Activated T-helper 1 cell treated with anti-CD3 and anti-CD28 coated beads, Interleukin-12 subunit alpha, Interleukin-12 subunit beta, Interleukin-2, Interleukin-4 antibody, amounts not matched to agents 30 ng/mL and 10 ng/mL and 1 ng/mL, durations not matched to agents 14 hours and 24 hours and 36 hours (primary cell): Measurements from ENCODE around the gene DEDD2. TPM values are rescaled to one million over a fixed set of nuclear protein-coding genes. Genes with fewer than 3 reads are reported as not detected.

Experiments used
- DNase-seq: peaks from one replicate; pipeline ENCODE4 v3.0.0; 2021; ENCODE audit warnings: low spot score
- H3K27ac Mint-ChIP-seq: one replicate; pipeline ENCODE4 v1.8.0; 2021; ENCODE audit warnings: mild to moderate bottlenecking, mixed read lengths
- H3K27me3 Mint-ChIP-seq: one replicate; pipeline ENCODE4 v1.8.0; 2022; ENCODE audit warnings: mild to moderate bottlenecking, moderate library complexity, mixed read lengths; ENCODE audit not compliant: insufficient read depth
- H3K36me3 Mint-ChIP-seq: one replicate; pipeline ENCODE4 v1.8.0; 2021; ENCODE audit warnings: low read depth, mixed read lengths
- H3K4me1 Mint-ChIP-seq: one replicate; pipeline ENCODE4 v1.8.0; 2021; ENCODE audit warnings: low read depth, mixed read lengths
- H3K4me3 Mint-ChIP-seq: one replicate; pipeline ENCODE4 v1.8.0; 2021; ENCODE audit warnings: mild to moderate bottlenecking, moderate library complexity, mixed read lengths
- H3K9me3 Mint-ChIP-seq: one replicate; pipeline ENCODE4 v1.8.0; 2021; ENCODE audit warnings: mixed read lengths
- intact Hi-C: fragments of 100-400 bp; cut with micrococcal nuclease; formaldehyde crosslinking; loops from one replicate; pipeline ENCODE4 v1.15.1; 2024
- total RNA-seq: library from RNA; stranded (reverse); gene quantifications from 2 replicates; pipeline ENCODE4 v1.2.3, GENCODE V29; 2022

Gene DEDD2
- total RNA-seq, 1 donor from 2014 or later: 37.9 TPM

DNA sequence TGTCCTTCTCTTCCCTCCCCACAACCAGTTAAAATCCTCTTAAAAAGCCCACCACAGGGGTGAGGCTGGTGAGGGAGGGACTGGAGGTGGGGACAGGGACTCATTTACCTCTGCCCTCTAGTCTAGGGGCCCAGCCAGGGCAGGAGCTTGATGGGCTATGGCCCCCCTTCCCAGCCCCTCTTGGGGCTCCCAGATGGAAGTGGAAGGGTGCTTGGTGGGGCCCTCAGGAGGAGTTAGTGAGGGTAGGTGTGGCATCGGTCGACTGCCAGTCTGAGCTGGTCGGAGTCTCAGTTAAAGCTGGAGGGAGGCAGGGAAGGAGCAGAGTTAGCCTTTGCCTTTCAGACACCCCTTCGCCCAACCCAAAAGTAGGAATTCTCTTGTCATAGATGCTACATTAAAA lies 13.1 kb upstream of the DEDD2 start:
- DNase-seq: no peak
- H3K4me1 Mint-ChIP-seq: peaks cover 15% of the 10 kb centered on the region
- no peak overlapping the region for H3K4me3 Mint-ChIP-seq
- no peak overlapping the region for H3K27ac Mint-ChIP-seq
- H3K27me3 Mint-ChIP-seq: no peaks in the 10 kb centered on the region
- intact Hi-C loops: no loop called here
- H3K36me3 Mint-ChIP-seq: peaks cover 50% of the 10 kb centered on the region
- H3K9me3 Mint-ChIP-seq: no peaks in the 10 kb centered on the region

DNA sequence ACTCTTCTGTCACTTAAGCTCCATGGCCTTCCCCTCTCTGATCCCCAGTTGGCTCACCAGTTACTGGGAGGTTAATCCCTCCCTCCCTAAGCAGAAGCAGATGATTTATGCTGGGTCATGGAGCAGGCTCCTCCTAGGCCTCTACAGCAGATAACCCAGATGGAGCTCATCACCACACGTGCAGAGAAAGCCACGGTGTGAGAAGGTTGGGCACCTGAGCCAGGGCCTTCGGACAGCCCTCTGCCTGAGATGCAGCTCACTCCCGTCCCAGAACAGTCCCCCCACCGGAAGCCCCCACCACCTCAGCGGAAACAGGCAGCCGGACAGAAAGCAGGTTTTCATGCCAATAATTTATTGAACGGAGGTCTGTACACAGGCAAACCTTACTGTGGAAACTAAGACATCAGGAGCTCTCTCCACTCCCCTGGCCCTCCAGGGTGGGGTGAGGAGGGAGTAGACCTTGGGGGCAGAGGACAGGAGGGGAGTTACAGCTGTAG lies 12.4 kb upstream of the DEDD2 start:
- intact Hi-C loops: no loop called here
- H3K4me3 Mint-ChIP-seq: no peak overlapping the region
- no peak for DNase-seq
- no peaks in the 10 kb centered on the region for H3K27me3 Mint-ChIP-seq
- H3K9me3 Mint-ChIP-seq: no peaks in the 10 kb centered on the region
- no peak overlapping the region for H3K27ac Mint-ChIP-seq
- peaks cover 15% of the 10 kb centered on the region for H3K4me1 Mint-ChIP-seq
- peaks cover 46% of the 10 kb centered on the region for H3K36me3 Mint-ChIP-seq

DNA sequence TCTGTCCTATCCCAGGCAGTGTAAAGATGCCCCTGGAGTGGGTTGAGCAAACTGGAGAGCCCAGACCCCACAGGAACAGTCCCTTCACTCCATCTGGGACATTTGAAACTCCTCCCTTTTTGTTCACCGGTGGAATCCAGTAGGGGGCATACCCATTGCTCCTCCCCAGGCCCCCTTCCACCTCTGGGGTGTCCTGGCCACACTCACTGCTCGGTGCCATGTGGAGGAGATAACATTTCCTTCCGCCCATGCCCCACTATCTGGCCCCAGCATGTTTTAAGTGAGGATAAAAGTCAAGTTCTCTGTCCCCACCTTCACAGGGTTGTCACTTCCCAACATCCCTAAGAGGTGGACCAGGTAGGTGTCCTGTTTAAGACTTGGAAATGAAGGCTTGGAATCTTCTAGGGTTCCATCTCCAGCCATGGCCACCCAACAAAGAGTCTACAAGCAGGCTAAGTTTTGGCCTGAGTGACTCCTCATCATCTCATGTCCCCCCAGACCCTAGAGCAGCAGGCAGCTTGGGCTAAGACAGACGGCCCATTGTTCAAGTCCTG lies 11.9 kb upstream of the DEDD2 start:
- H3K27ac Mint-ChIP-seq: no peak overlapping the region
- no peak overlapping the region for H3K4me3 Mint-ChIP-seq
- peaks cover 48% of the 10 kb centered on the region for H3K36me3 Mint-ChIP-seq
- no peaks in the 10 kb centered on the region for H3K27me3 Mint-ChIP-seq
- intact Hi-C loops: no loop called here
- peaks cover 15% of the 10 kb centered on the region for H3K4me1 Mint-ChIP-seq
- no peaks in the 10 kb centered on the region for H3K9me3 Mint-ChIP-seq
- DNase-seq: no peak

DNA sequence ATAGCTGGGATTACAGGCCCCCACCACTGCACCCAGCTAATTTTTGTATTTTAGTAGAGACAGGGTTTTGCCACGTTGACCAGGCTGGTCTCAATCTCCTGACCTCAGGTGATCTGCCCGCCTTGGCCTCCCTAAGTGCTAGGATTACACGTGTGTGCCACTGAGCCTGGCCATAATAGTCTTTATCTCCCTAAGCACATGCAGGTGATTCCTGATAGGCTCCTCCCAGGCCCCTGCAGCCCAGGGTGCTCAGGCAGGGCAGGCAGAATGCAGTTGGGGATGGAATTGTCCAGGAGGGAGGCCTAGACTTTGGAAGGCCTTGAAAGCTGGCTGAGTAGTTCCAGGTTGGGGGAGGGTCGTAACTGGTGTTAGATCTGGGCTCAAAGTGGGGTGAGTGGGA lies 11.2 kb upstream of the DEDD2 start:
- intact Hi-C loops: no loop called here
- peaks cover 13% of the 10 kb centered on the region for H3K4me1 Mint-ChIP-seq
- no peaks in the 10 kb centered on the region for H3K9me3 Mint-ChIP-seq
- no peak for DNase-seq
- H3K4me3 Mint-ChIP-seq: no peak overlapping the region
- peaks cover 48% of the 10 kb centered on the region for H3K36me3 Mint-ChIP-seq
- peak overlapping the region; percentile 11 for H3K27ac Mint-ChIP-seq
- H3K27me3 Mint-ChIP-seq: no peaks in the 10 kb centered on the region

DNA sequence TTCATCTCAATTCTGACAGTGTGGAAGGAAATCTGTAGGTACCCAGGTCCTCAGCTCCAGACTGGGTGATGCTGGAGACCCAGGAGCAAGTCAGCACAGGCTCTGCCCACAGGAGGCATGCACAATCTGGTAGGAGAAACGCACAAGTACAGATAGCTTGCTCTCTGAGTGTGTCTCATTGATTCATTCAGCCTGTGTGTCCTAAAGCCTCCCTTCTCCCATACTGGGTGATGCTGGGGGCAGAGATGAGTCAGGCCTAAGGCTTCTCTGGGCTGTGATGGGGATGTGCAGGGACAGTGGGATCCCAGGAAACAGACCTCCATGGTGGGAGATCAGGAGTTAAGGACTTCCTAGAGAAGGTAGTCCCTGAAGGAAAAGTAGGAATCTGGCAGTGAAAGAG lies 9.4 kb upstream of the DEDD2 start:
- no peaks in the 10 kb centered on the region for H3K27me3 Mint-ChIP-seq
- peaks cover 17% of the 10 kb centered on the region for H3K4me1 Mint-ChIP-seq
- DNase-seq: no peak
- H3K9me3 Mint-ChIP-seq: no peaks in the 10 kb centered on the region
- no peak overlapping the region for H3K4me3 Mint-ChIP-seq
- intact Hi-C loops: no loop called here
- H3K27ac Mint-ChIP-seq: no peak overlapping the region
- H3K36me3 Mint-ChIP-seq: peaks cover 45% of the 10 kb centered on the region

DNA sequence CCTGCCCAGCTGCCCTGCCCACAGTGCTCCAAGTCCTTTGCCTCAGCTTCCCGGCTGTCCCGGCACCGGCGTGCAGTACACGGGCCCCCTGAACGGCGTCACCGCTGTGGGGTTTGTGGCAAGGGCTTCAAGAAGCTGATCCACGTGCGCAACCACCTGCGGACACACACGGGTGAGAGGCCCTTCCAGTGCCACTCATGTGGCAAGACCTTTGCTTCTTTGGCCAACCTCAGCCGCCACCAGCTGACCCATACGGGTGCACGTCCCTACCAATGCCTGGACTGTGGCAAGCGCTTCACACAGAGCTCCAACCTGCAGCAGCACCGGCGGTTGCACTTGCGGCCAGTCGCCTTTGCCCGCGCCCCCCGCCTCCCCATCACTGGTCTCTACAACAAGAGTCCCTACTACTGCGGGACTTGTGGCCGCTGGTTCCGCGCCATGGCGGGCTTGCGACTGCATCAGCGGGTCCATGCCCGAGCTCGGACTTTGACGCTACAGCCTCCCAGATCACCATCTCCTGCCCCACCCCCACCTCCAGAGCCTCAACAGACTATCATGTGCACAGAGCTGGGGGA lies 8.3 kb upstream of the DEDD2 start:
- Mint-ChIP-seq H3K9me3 (no peaks in the 10 kb centered on the region), H3K4me1 (peaks cover 20% of the 10 kb centered on the region), H3K36me3 (peaks cover 41% of the 10 kb centered on the region), H3K27ac (no peak overlapping the region), H3K27me3 (no peaks in the 10 kb centered on the region), H3K4me3 (no peak overlapping the region)
- DNase-seq: no peak
- intact Hi-C loops: no loop called here

DNA sequence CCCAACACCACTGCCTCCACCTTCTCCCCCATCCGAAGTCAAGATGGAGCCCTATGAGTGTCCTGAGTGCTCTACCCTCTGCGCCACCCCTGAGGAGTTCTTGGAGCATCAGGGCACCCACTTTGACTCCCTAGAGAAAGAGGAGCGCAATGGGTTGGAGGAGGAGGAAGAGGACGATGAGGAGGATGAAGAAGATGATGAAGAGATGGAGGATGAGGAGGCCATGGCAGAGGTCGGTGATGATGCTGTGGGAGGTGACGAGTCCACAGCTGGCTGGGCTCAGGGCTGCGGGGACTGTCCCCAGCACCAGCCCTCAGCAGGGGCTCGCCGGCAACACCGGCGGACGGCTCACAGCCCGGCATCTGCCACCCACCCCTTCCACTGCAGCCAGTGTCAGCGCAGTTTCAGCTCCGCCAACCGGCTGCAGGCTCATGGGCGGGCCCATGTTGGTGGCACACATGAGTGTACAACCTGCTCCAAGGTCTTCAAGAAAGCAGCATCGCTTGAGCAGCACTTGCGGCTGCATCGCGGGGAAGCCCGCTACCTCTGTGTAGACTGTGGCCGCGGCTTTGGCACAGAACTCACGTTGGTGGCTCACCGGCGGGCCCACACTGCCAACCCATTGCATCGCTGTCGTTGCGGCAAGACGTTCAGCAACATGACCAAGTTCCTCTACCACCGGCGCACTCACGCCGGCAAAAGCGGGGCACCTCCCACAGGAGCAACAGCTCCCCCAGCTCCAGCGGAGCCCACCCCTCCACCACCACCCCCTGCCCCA lies 7.7 kb upstream of the DEDD2 start:
- no peaks in the 10 kb centered on the region for H3K27me3 Mint-ChIP-seq

DNA sequence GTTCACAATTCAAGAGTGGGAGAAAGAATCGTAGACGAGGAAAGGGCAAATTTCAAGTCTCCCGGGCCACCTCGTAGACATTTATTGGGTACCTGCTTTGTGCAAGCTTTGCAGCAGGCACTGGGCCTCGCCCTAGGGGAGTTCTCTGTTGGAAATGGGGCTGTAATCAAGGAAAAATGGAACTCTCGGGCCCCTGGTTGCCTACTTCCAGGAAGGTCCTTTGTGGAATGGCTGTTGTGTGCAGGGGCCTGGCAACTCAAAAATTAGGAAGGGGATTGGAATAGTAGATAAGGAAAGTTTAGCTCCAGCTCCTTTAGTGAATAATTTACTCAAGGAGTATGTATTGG lies 3.2 kb upstream of the DEDD2 start:
- Mint-ChIP-seq H3K36me3 (peaks cover 25% of the 10 kb centered on the region), H3K27me3 (peaks cover 2% of the 10 kb centered on the region), H3K4me3 (peak overlapping the region; percentile 99), H3K4me1 (peaks cover 46% of the 10 kb centered on the region), H3K9me3 (no peaks in the 10 kb centered on the region), H3K27ac (peak overlapping the region; percentile 94)
- intact Hi-C loops: loop anchor here (1.0 kb wide), 4 partner anchors 22 to 112 kb away; partner anchors contain the start of genes GSK3A and MEGF8
- no peak for DNase-seq

More for the DNA sequence above, 7.7 kb upstream of the DEDD2 start:
- Mint-ChIP-seq H3K9me3 (no peaks in the 10 kb centered on the region), H3K4me3 (no peak overlapping the region), H3K27ac (no peak overlapping the region), H3K4me1 (peaks cover 24% of the 10 kb centered on the region), H3K36me3 (peaks cover 45% of the 10 kb centered on the region)
- intact Hi-C loops: no loop called here
- no peak for DNase-seq

DNA sequence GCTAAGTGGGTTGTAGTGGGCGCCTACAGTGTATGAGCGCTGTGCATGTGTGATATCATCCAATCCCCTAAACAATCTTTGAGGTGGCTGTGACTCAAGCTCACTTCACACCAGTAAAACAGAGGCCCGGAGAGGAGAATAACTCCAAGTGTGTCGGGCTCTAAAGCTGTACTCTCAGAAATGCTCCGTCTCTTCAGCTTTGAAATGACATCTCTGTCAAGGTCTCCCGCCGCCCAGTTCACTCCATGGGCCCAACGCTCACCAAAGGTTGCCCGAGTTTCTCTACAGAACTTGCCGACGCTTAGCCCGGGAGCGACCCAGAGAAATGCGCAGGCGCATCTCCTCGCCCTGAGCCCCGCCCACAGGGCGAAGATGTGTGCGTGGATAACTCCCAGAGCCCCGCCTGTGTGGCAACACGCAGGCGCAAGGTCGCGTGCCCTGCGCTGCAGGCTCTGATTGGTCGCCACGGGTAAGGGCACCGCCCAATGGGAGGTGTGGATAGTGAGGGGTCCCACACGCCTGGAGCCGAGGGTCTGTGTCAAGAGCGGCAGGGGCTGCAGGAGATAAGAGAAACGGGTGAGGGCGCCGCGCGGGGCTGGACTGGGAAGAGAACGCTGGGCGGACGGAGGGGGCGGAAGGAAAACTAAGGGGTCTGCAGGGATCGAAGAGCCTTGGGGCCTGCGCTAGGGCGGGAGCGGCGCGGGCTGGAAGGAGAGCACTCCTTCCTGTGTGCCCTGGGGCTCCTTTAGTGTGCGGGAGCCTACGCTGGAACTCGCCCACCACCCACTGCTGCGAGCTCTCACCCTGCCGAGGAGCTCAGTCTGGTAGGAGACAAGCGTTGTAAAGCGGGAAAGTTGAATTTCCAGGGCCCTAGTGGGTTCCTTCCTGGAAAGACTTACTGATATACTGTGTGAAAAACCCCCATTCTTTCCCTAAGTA lies 2.6 kb upstream of the DEDD2 start, which contains the start of gene ZNF526:
Gene ZNF526, plus strand, starts transcription at position 501 of the 939 bp plus-strand sequence. CDS start 4,092 bp downstream, outside the sequence.
- intact Hi-C loops: loop anchor here (1.0 kb wide), 4 partner anchors 22 to 112 kb away; partner anchors contain the start of genes GSK3A and MEGF8
- Mint-ChIP-seq H3K27ac (peak within 1 kb of the TSS; percentile 94), H3K27me3 (peaks cover 2% of the 10 kb centered on the region), H3K9me3 (no peaks in the 10 kb centered on the region), H3K4me1 (peaks cover 52% of the 10 kb centered on the region), H3K36me3 (peaks cover 25% of the 10 kb centered on the region), H3K4me3 (peak within 1 kb of the TSS; percentile 99)
- DNase-seq: peak; percentile 99

DNA sequence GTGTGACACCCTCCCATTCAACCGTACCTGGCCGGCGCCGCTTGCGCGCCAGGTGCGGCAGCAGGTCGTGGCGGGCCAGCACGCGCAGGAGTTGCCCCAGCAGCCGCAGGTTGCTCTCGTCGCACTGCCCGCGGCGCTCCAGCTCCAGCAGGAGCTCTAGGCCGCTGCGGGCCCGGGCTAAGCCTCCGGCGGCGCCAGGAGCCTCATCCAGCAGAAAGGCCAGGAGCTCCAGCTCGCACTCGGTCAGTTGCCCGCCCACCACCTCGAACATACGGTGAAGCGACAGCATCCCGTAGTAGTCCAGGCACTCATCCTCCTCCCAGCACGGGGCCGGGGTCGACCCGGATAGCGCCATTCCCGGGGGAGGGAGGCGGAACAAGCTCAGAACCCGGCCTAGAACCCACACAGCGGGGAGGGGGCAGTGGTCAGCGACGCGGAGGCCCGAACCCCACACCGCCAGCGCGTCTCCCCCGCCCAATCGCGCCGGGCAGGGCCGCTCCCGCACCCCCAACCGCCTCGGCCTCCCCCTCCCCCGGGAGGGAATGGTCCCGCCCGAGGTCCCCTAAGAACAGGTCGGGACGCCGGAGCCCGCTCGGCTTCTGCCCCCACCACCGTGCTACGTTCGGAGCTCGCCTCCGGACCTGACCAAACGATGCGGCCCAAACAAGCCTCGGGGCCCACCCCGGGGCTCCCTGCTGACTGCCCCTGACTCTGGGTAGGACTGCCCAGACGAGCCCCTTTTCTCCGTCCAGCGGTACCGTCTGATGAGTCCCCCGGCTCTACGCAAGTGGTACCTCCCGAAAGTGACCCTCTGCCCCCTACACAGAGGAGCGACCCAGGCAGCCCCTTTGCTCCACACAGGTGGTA lies 591 bp downstream of the DEDD2 start:
- Mint-ChIP-seq H3K27me3 (peaks cover 2% of the 10 kb centered on the region), H3K36me3 (peaks cover 28% of the 10 kb centered on the region), H3K9me3 (no peaks in the 10 kb centered on the region), H3K27ac (peak overlapping the region; percentile 94), H3K4me1 (peaks cover 64% of the 10 kb centered on the region), H3K4me3 (peak overlapping the region; percentile 99)
- intact Hi-C loops: loop anchor here (1.0 to 2.0 kb wide), 10 partner anchors 16 to 141 kb away; partner anchors contain the start of genes ERF, PAFAH1B3, POU2F2 and PRR19
- DNase-seq: no peak

DNA sequence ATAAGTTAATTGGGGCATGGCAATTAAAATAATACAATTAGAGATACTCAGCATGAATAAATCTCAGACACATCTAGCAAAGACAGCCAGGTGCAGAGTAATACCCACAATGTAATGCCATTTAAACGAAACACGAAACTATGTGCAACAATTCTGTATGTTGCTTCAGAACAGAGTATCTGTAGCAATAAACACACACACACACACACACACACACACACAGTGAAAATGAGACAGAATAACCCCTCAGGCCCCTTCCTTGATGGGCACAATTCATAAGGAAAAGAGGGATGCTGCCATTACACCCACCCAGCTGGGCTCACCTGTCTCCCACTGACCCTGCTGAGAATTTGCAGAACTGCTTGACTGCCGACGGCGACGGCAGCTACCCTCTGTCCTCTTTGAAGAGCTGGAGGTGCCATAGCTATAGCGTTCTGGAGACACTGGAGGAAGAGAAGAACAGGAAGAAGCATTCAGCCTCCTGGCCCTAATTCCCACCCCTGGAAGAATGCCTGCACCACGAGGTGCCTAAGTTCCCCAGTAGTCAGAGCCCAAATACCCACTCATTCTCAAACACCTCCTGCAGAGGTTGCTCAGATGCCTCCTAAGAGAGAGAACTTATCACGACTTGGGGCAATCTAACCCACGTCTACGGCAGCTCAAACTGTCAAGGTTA lies 2.5 kb downstream of the DEDD2 start:
- no peak overlapping the region for H3K27ac Mint-ChIP-seq
- no peak for DNase-seq
- H3K9me3 Mint-ChIP-seq: no peaks in the 10 kb centered on the region
- intact Hi-C loops: no loop called here
- peaks cover 25% of the 10 kb centered on the region for H3K36me3 Mint-ChIP-seq
- peak overlapping the region; percentile 99 for H3K4me3 Mint-ChIP-seq
- peaks cover 58% of the 10 kb centered on the region for H3K4me1 Mint-ChIP-seq
- peaks cover 2% of the 10 kb centered on the region for H3K27me3 Mint-ChIP-seq
